Lung (tissue), 12 donors: ENCODE results near the gene PARP14. TPM values are rescaled to one million over a fixed set of nuclear protein-coding genes. Genes with fewer than 3 reads are reported as not detected.

Experiments
- ATAC-seq: fragments of 200-7000 bp; cut with Tn5 transposase; one replicate; pipeline ENCODE4 v1.9.1; 2020; ENCODE audit warnings: moderate number of reproducible peaks; ENCODE audit not compliant: insufficient read depth, low FRiP score
- DNase-seq, 3 donors: peaks; one replicate each; pipeline ENCODE4 v3.0.0-alpha.2; 2013 to 2017
- H3K27ac ChIP-seq, 2 donors: one replicate each; pipeline ENCODE4 v1.5.1; 2013; ENCODE audit warnings: mild to moderate bottlenecking in 2 of 2, moderate library complexity in 2 of 2, control low read depth in 1 of 2, inconsistent platforms in 1 of 2, low read depth in 1 of 2, low read length in 1 of 2
- H3K27me3 ChIP-seq, 3 donors: one replicate each; pipeline ENCODE4 v1.5.1; 2013; ENCODE audit warnings: low read length in 2 of 3; ENCODE audit not compliant: control insufficient read depth in 3 of 3, insufficient read depth in 3 of 3
- H3K36me3 ChIP-seq, 4 donors: one replicate each; pipeline ENCODE4 v1.5.1; 2013; ENCODE audit warnings: low read length in 4 of 4, mild to moderate bottlenecking in 1 of 4, moderate library complexity in 1 of 4; ENCODE audit not compliant: control insufficient read depth in 4 of 4, insufficient read depth in 4 of 4
- H3K4me1 ChIP-seq, 5 donors: one replicate each; pipeline ENCODE4 v1.5.1; 2013; ENCODE audit warnings: low read length in 5 of 5, mild to moderate bottlenecking in 2 of 5, moderate library complexity in 1 of 5; ENCODE audit not compliant: control insufficient read depth in 5 of 5, insufficient read depth in 5 of 5
- H3K4me3 ChIP-seq: one replicate; pipeline ENCODE4 v1.5.1; 2013; ENCODE audit warnings: mild to moderate bottlenecking, control low read depth, moderate library complexity
- H3K9ac ChIP-seq, 2 donors: one replicate each; pipeline ENCODE4 v1.5.1; 2013; ENCODE audit warnings: low read length in 2 of 2, control low read depth in 1 of 2; ENCODE audit not compliant: insufficient read depth in 1 of 2
- H3K9me3 ChIP-seq, 4 donors: one replicate each; pipeline ENCODE4 v1.5.1; 2013; ENCODE audit warnings: low read length in 3 of 4, mild to moderate bottlenecking in 1 of 4, moderate library complexity in 1 of 4; ENCODE audit not compliant: control insufficient read depth in 4 of 4, insufficient read depth in 3 of 4
- CTCF ChIP-seq: IDR thresholded peaks from 2 replicates; pipeline ENCODE4 v1.5.1; 2012; ENCODE audit warnings: mild to moderate bottlenecking; ENCODE audit errors: control extremely low read depth, extremely low read depth
- WGBS, 2 donors: extraction: QIAGEN DNeasy Blood & Tissue Kit; methylation state at CpG; one replicate each; pipeline ENCODE4 v1.1.7; 2013; 5-methylcytosine and 5-hydroxymethylcytosine counted together
- polyA plus RNA-seq, 2 donors: library from polyadenylated mRNA; stranded (reverse); fragments of 200-250 nt; gene quantifications; one replicate each; pipeline ENCODE4 v1.2.1, GENCODE V29; 2013
- total RNA-seq, 2 donors: library from RNA; depleted of rRNA in 1 of 2; stranded (reverse); fragments of >200 nt in 1 of 2; gene quantifications; one replicate each; pipeline ENCODE4 v1.2.1, GENCODE V29; 2014 to 2021
- donor health status: control.
- donor health status: control.
- donor health status: Bipolar disorder and iron deficiency.
- donor health status: healthy.
- donor health status: DM: yes; HTN: yes; CAD: no.

The PARP14 gene
- total and polyA plus RNA-seq, 4 donors = 25.6 to 118 (median 54.1) TPM

- WGBS, 2 donors = 59 to 77% methylated on average over 3 of the region's 3 CpGs
- TF ChIP-seq CTCF = no peak
- Histone ChIP-seq H3K9me3 (no peaks in the 10 kb centered on the region), H3K4me3 (no peak overlapping the region), H3K27ac (peak overlapping the region in 1 of 2 donors; percentile 71), H3K27me3 (no peaks in the 10 kb centered on the region), H3K4me1 (peaks cover 0 to 3% (median 0%) of the 10 kb centered on the region in 5 donors), H3K36me3 (peaks cover 0 to 8% (median 3%) of the 10 kb centered on the region in 4 donors), H3K9ac (no peak overlapping the region)
- ATAC-seq = peak; percentile 60
- DNase-seq = no peak
These were observed 87.1 kb downstream of the PARP14 start for GRCh38 chr3:122767540-122768372.

GRCh38 chr3:122770521-122771202 lies 90.0 kb downstream of the PARP14 start:
- Histone ChIP-seq H3K27ac (no peak overlapping the region), H3K4me3 (no peak overlapping the region), H3K9ac (no peak overlapping the region), H3K36me3 (peaks cover 0 to 10% (median 5%) of the 10 kb centered on the region in 4 donors), H3K4me1 (peaks cover 0 to 3% (median 0%) of the 10 kb centered on the region in 5 donors), H3K9me3 (no peaks in the 10 kb centered on the region), H3K27me3 (no peaks in the 10 kb centered on the region)
- no peak for TF ChIP-seq CTCF
- WGBS, 2 donors = 85 to 88% methylated on average over 5 of the region's 5 CpGs
- no peak for ATAC-seq
- DNase-seq = no peak

- 74 to 97% methylated on average over 1 of the region's 1 CpG for WGBS, 2 donors
These were observed 92.2 kb downstream of the PARP14 start for GRCh38 chr3:122772827-122773226.

More at GRCh38 chr3:122772827-122773226, 92.2 kb downstream of the PARP14 start:
- DNase-seq (no peak), ATAC-seq (no peak)
- peaks cover 0 to 2% (median 0%) of the 10 kb centered on the region in 5 donors for H3K4me1 ChIP-seq
- no peak overlapping the region for H3K27ac ChIP-seq
- H3K36me3 ChIP-seq = peaks cover 0 to 10% (median 4%) of the 10 kb centered on the region in 4 donors
- no peak overlapping the region for H3K4me3 ChIP-seq
- H3K27me3 ChIP-seq = no peaks in the 10 kb centered on the region
- no peak for TF ChIP-seq CTCF
- no peaks in the 10 kb centered on the region for H3K9me3 ChIP-seq
- no peak overlapping the region for H3K9ac ChIP-seq
